NCI-H1417 (cell line): ENCODE data around the gene PRSS57.

Source experiments
- DNase-seq, 3 experiments: peaks; one replicate each; lab custom pipeline; 2025; lab: John Stamatoyannopoulos, UW

The PRSS57 gene

DNA sequence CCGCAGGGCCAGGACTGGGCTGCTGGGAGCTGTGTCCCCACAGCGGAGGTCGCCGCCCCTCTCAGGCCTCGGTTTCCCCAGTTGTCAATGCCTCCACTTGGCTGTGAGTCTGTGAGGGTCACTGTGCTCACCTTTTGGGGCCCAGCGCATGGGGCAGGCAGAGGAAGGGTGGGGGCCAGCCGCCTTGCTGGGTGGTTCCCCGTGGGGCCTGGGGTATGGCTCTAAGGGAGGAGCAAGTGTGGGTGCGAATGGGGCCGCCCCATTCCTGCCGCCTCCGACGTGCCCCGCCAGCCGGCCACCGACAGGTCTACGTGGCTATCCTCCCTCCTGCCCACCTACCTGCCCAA is 56.4 kb downstream of the PRSS57 start:
- DNase-seq, result no peak
